ENCODE data around the gene DSPP.

DNA sequence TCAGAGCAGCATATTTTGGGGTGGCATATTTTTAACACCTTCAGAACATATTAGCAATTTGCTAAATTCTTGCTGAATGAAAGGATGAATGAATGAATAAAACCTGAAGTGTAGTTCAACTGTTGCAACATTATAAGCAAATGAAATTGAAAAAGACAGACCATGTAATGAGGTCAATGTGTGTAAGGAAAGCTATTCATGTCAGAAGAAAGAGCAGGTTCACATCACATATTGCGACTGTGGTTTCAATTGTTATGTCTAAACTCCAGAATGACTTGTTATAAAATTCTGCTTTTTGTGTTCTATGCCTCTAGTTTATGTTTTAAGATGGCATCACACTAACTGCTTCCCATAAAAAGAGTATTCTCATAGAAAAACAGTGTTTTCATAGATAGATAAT is 32.9 kb upstream of the DSPP start:
- TF ChIP-seq, protein P1, sequence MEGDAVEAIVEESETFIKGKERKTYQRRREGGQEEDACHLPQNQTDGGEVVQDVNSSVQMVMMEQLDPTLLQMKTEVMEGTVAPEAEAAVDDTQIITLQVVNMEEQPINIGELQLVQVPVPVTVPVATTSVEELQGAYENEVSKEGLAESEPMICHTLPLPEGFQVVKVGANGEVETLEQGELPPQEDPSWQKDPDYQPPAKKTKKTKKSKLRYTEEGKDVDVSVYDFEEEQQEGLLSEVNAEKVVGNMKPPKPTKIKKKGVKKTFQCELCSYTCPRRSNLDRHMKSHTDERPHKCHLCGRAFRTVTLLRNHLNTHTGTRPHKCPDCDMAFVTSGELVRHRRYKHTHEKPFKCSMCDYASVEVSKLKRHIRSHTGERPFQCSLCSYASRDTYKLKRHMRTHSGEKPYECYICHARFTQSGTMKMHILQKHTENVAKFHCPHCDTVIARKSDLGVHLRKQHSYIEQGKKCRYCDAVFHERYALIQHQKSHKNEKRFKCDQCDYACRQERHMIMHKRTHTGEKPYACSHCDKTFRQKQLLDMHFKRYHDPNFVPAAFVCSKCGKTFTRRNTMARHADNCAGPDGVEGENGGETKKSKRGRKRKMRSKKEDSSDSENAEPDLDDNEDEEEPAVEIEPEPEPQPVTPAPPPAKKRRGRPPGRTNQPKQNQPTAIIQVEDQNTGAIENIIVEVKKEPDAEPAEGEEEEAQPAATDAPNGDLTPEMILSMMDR (IDR thresholded peaks at IDR 0.05) = no peak
- no peak for TF ChIP-seq POLR2A (IDR thresholded peaks at IDR 0.05)

Data from Peyer's patch (tissue), 4 donors.